Activated CD4-positive, CD25-positive, alpha-beta regulatory T cell treated with anti-CD3 and anti-CD28 coated beads, Interleukin-2, amount 50 U/mL, for 24 hours (primary cell): ENCODE measurements around the gene ITCH.
"Not testable (repeated sequence)": the region's sequence is repeated elsewhere in the genome, so short reads cannot be mapped to it uniquely, and the experiment has no call there.

Experiments
- ATAC-seq, 2 donors: fragments of 150-1000 bp; cut with Tn5 transposase; one replicate each; pipeline ENCODE4 v1.10.0; 2021; ENCODE audit warnings: mild to moderate bottlenecking in 1 of 2, moderate library complexity in 1 of 2

ITCH gene

DNA sequence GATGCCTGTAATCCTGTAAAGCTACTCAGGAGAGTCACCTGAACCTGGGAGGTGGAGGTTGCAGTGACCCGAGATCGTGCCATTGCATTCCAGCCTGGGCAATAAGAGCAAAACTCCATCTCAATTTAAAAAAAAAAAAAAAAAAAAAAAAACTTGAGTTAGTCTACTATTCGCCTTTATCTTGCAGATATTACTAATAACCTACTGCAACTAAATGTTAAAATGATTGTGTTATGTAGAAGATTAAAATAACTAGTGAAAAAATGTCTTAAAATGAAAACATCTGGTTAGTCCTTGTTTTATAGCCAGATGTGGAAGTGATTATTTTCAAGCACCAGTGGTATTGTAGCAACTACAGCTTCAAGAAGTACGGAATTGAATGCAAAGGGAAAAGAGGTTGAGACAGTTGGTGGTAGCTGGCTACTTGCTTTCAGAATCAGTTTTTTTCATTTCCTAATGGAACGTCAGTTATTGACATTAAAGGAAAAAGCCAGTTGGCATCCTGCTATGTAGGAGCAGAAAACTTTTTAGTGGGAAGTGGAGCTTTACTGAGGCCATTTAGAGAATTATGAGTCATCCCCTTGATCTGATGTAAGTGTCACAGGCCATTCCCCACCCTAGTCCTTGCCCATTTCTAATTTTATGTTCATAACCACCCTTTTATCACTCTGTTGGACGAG is 109.3 kb downstream of the ITCH start:
- ATAC-seq, result no peak

GRCh38 chr20:34473262-34473883 is 110.3 kb downstream of the ITCH start:
- no peak for ATAC-seq

GRCh38 chr20:34475979-34476736 is 113.1 kb downstream of the ITCH start:
- peak; percentile 43 to 51 for ATAC-seq

DNA sequence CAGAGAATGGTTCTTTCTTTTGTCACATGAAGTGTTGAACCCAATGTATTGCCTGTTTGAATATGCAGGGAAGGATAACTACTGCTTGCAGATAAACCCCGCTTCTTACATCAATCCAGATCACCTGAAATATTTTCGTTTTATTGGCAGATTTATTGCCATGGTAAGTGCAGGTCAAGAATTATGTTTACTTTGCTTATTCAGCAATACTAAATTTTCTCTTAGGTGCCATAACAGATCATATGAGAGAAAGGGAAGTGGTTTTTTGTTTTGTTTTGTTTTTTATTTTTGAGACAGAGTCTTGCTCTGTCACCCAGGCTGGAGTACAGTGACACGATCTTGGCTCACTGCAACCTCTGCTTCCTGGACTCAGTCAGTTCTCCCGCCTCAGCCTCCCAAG is 116.6 kb downstream of the ITCH start:
- ATAC-seq, result no peak

DNA sequence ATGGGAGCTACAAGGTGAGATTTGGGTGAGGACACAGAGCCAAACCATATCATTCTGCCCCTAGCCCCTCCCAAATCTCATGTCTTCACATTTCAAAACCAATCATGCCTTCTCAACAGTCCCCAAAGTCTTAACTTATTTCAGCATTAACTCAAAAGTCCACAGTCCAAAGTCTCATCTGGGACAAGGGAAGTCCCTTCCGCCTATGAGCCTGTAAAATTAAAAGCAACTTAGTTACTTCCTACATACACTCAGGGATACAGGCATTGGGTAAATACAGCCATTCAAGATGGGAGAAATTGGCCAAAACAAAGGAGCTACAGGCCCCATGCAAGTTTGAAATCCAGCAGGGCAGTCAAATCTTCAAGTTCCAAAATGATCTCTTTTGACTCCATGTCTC is 119.1 kb downstream of the ITCH start:
- not testable (repeated sequence) for ATAC-seq

DNA sequence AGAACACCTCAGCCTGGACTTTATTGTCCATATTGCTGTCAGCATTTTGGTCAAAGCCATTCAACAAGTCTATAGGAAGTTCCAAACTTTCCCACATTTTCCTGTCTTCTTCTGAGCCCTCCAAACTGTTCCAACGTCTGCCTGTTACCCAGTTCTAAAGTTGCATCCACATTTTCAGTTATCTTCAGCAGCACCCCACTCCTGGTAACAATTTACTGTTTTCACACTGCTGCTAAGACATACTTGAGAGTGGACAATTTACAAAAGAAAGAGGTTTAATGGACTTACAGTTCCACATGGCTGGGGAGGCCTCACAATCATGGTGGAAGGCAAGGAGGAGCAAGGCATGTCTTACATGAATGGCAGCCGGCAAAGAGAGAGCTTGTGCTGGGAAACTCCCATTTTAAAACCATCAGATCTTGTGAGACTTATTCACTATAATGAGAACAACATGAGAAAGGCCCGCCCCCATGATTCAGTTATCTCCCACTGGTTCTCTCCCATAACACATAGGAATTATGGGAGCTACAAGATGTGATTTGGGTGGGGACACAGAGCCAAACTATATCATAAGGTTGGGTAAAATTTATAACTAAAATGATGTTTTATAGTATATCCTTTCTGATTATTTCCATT is 120.6 kb downstream of the ITCH start:
- not testable (repeated sequence) for ATAC-seq

GRCh38 chr20:34485068-34485634 is 122.1 kb downstream of the ITCH start:
- ATAC-seq, result no peak

DNA sequence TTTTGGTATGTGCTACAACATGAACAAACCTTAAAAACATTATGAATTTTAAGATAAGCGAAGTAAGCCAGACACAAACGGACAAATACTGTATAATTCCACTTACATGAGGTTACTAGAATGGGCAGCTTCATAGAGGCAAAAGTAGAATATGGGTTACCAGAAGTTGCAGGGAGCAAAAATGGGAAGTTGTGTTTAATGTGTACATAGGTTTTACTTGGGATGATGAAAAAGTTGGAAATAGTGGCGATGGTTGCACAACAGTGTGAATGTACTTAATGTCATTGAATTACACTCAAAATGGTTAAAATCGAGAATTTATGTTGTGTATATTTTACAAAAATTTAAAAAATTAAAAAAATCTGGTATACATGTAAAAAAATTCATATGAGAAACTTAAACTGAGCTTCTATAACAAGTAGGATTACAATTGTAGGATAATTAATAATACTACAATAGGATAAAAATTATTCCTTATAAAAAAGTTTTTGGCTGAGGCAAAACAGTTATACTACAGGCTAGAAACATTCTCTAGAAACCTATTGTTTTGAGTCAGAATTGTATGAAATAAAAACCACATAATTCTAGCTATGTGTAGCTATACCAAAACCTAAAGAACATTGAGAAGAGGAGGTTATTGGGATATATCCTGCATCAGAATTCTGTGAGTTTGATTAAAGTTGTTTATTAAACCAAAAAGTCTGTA is 128.3 kb downstream of the ITCH start:
- ATAC-seq, result no peak

DNA sequence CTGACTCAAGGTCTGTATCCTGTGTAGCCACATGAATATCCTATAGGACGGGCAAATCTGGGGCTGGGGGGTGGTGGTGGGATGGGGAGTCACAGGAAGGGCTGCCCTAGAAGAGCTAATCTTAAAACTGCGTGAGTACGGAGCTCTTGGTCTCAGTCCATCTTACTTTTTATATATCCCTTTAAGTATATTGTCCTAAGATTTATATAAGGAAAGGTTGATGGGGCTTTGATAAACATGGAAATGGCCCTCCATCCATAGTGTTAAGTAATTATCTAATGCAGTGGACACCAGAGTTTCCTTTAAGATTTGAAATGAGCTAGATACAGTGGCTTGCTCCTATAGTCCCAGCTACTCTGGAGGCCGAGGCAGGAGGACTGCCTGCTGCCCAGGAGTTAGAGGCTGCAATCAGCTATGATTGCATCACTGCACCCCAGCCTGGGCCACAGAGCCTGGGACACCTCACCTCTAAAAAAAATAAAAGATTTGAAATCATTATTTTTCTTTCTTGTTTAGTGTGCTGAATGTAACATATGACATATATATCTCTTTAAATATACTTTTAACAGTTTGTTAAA is 128.9 kb downstream of the ITCH start:
- ATAC-seq, result no peak

- no peak for ATAC-seq
Observed at GRCh38 chr20:34493646-34494045, 130.6 kb downstream of the ITCH start.

DNA sequence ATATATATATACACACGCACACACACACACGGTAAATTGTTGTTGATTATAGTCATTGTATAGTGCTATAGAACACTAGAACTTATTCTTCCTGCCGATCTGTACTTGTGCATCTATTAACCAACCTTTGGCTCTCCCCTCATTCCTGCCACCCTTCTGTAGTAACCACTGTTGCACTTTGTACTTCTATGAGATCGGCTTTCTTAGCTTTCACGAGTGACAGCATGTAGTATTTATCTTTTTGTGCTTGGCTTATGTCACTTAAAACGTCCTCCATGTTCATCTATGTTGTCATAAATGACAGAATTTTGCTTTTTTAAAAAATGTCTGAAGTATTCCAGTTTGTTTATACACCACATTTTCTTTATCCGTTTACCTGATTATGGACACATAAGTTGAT is 132.2 kb downstream of the ITCH start:
- ATAC-seq, result no peak

DNA sequence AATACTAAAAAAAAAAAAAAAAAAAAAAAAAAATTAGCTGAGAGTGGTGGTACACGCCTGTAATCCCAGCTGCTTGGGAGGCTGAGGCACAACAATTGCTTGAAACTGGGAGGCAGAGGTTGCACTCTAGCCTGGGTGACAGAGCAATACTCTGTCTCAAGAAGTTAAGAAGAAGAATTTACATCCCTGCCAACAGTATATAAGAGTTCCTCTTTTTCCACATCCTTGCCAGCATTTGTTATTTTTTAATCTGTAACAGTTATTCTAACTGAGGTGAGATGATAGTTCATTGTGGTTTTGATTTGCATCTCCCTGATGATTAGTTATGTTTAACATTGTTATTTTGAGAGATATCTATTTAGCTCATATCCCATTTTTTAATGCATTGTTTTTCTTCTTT is 132.8 kb downstream of the ITCH start:
- no peak for ATAC-seq

DNA sequence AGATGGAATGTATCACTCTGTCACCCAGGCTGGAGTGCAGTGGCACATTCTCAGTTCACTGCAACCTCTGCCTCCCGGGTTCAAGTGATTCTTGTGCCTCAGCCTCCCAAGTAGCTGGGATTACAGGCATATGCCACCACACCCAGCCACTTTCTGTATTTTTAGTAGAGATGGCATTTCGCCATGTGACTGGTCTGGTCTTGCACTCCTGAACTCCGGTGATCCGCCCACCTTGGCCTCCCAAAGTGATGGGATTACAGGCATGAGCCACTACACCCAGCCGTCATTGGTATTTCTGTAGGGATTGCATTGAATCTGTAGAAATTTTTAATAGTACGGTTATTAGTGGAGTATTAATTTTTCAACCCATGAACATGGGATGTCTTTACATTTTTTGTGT is 134.5 kb downstream of the ITCH start:
- ATAC-seq, result not testable (repeated sequence)

GRCh38 chr20:34500823-34501222 is 137.8 kb downstream of the ITCH start:
- no peak for ATAC-seq

DNA sequence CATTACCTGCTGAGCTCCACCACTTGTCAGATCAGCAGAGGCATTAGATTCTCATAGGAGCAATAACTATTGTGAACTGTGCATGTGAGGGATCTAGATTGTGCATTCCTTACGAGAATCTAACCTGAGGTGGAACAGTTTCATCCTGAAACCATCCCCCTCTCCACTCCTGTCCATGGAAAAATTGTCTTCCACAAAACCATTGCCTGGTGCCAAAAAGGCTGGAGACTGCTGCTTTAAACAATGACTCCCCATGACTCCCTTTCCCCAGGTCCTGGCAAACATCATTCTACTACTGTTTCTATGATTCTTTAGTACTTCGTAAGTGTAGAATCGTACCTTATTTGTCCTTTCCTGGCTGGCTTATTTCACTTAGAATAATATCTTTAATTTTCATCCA is 143.4 kb downstream of the ITCH start:
- ATAC-seq, result no peak

DNA sequence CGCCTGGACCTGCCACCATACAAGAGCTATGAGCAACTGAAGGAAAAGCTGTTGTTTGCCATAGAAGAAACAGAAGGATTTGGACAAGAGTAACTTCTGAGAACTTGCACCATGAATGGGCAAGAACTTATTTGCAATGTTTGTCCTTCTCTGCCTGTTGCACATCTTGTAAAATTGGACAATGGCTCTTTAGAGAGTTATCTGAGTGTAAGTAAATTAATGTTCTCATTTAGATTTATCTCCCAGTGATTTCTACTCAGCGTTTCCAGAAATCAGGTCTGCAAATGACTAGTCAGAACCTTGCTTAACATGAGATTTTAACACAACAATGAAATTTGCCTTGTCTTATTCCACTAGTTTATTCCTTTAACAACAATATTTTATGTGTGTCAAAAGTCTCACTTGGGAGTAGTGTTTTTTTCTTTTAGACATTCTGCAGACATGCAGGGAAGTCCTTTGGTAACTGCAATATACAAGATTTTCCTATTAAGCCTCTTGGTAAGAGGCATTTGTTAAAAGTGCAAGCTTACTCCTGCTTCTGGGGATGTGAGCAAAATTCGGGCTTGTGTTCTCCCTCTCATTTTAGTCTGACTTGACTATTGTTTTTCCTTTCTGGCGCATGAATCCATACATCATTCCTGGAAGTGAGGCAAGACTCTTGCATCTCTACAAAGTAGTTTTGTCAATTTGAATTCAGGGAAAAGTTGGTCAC is 144.8 kb downstream of the ITCH start:
- ATAC-seq, result no peak

- ATAC-seq, result no peak
Observed at GRCh38 chr20:34510575-34510974, 147.5 kb downstream of the ITCH start.

GRCh38 chr20:34511891-34512265 is 148.8 kb downstream of the ITCH start:
- ATAC-seq, result no peak

- no peak for ATAC-seq
Observed at GRCh38 chr20:34512266-34512954, 149.3 kb downstream of the ITCH start.

DNA sequence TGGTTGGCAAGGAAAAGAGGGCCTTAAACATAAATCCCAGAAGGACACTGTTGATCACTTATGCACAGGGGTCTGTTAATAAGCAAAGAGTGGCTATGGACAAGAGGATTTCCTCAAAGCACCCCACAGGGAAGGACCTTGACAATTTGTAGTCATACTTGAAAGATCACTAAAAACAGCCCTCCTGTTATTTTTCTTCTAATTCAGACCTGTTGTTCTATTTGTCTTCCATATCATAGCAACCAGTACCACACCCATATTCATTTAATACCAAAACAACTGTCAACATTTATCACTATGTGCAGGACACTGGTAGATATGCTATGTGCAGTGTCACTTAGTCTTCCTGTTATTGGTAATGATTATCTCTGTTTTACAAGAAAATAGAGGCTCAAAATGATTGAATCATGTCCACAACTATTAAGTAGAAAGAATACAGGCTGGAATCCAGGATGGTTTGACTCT is 149.9 kb downstream of the ITCH start:
- ATAC-seq, result peak in 1 of 2 donors; percentile 6

GRCh38 chr20:34514034-34514433 is 151.0 kb downstream of the ITCH start:
- not testable (repeated sequence) for ATAC-seq
